KMS-11 (cell line): ENCODE results near the gene PKHD1.

Source experiments
- H2AFZ ChIP-seq: fragments of 200-600 bp; sonication (generic); 2 replicates; pipeline ENCODE4 v1.6.1; 2016; ENCODE audit warnings: antibody characterized with exemption, mixed run types, low read depth
- H3K27ac ChIP-seq: fragments of 200-600 bp; sonication (generic); 2 replicates; pipeline ENCODE4 v1.6.1; 2016; ENCODE audit warnings: mild to moderate bottlenecking, mixed run types
- H3K27me3 ChIP-seq: fragments of 200-600 bp; sonication (generic); 2 replicates; pipeline ENCODE4 v1.6.1; 2017; ENCODE audit warnings: mild to moderate bottlenecking, low read depth, mixed run types, moderate library complexity; ENCODE audit not compliant: insufficient read depth
- H3K36me3 ChIP-seq: fragments of 200-600 bp; sonication (generic); 2 replicates; pipeline ENCODE4 v1.6.1; 2017; ENCODE audit warnings: mild to moderate bottlenecking, mixed run types; ENCODE audit not compliant: insufficient read depth
- H3K4me1 ChIP-seq: fragments of 200-600 bp; sonication (generic); 2 replicates; pipeline ENCODE4 v1.6.1; 2016; ENCODE audit warnings: mild to moderate bottlenecking, low read depth, mixed run types; ENCODE audit not compliant: poor library complexity, severe bottlenecking
- H3K4me2 ChIP-seq: fragments of 200-600 bp; sonication (generic); 2 replicates; pipeline ENCODE4 v1.7.0; 2016; ENCODE audit warnings: mild to moderate bottlenecking, mixed run types
- H3K4me3 ChIP-seq: fragments of 200-600 bp; sonication (generic); IDR thresholded peaks from 2 replicates; pipeline ENCODE4 v1.6.1; 2017; ENCODE audit warnings: low read depth, low read length, mixed read lengths; ENCODE audit not compliant: insufficient read depth
- H3K79me2 ChIP-seq: fragments of 200-600 bp; sonication (generic); 2 replicates; pipeline ENCODE4 v1.6.1; 2016; ENCODE audit warnings: low read depth, mixed run types; ENCODE audit not compliant: insufficient read depth
- H3K9ac ChIP-seq: fragments of 200-600 bp; sonication (generic); 2 replicates; pipeline ENCODE4 v1.6.1; 2016; ENCODE audit warnings: mild to moderate bottlenecking, mixed run types
- H4K20me1 ChIP-seq: fragments of 200-600 bp; sonication (generic); 2 replicates; pipeline ENCODE4 v1.6.1; 2016; ENCODE audit warnings: mild to moderate bottlenecking, mixed run types; ENCODE audit not compliant: insufficient read depth
- TF ChIP-seq, protein P1 (sequence below): fragments of 200-600 bp; sonication (generic); conservative IDR thresholded peaks from 2 replicates; pipeline ENCODE4 v1.6.1; 2017; ENCODE audit warnings: low read depth, mild to moderate bottlenecking, antibody characterized with exemption, low read length, moderate library complexity, mixed read lengths

The PKHD1 gene

DNA sequence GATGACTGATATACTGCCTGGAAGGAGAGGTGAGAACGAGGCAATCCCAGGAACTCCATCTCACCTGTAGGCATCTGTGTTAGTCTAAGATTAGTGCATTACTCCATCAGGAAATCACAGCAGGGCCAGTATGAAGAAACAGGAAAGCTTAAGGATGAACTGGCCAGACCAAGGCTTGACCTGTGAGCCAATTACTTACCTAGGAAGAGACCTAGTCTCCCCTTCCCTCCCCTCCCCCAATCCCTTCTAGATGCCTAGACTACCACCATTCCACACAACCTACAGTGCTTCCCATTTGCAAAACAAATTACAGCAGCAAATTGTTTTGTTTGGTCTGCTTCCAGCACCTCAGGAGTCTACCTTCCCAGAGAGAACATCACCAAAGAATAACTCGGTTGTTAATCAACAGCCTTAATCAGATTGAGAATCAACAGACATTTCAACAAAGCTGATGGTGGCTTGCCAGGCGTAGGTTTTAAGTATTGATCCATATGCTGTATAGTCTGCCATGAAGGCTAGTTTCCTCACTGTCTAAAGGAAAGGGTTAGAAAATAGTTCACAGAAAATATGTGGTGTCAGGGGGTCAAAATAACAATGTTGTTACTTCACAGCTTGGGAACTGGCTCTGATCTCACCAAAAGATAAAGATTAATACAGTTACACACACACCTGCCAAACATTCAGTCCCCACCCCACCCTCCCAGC lies 10.1 kb downstream of the PKHD1 start:
- TF ChIP-seq, protein P1, sequence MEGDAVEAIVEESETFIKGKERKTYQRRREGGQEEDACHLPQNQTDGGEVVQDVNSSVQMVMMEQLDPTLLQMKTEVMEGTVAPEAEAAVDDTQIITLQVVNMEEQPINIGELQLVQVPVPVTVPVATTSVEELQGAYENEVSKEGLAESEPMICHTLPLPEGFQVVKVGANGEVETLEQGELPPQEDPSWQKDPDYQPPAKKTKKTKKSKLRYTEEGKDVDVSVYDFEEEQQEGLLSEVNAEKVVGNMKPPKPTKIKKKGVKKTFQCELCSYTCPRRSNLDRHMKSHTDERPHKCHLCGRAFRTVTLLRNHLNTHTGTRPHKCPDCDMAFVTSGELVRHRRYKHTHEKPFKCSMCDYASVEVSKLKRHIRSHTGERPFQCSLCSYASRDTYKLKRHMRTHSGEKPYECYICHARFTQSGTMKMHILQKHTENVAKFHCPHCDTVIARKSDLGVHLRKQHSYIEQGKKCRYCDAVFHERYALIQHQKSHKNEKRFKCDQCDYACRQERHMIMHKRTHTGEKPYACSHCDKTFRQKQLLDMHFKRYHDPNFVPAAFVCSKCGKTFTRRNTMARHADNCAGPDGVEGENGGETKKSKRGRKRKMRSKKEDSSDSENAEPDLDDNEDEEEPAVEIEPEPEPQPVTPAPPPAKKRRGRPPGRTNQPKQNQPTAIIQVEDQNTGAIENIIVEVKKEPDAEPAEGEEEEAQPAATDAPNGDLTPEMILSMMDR, result no peak
- Histone ChIP-seq H3K36me3 (no peaks in the 10 kb centered on the region), H4K20me1 (no peaks in the 10 kb centered on the region), H3K27ac (no peak overlapping the region), H3K27me3 (no peaks in the 10 kb centered on the region), H3K4me3 (no peak overlapping the region), H2AFZ (no peak overlapping the region), H3K79me2 (no peaks in the 10 kb centered on the region), H3K4me2 (no peak overlapping the region), H3K4me1 (no peaks in the 10 kb centered on the region), H3K9ac (no peak overlapping the region)

- Histone ChIP-seq H3K4me2 (no peak overlapping the region), H2AFZ (no peak overlapping the region), H3K79me2 (no peaks in the 10 kb centered on the region), H3K4me1 (no peaks in the 10 kb centered on the region), H4K20me1 (no peaks in the 10 kb centered on the region), H3K9ac (no peak overlapping the region), H3K27ac (no peak overlapping the region), H3K36me3 (no peaks in the 10 kb centered on the region), H3K27me3 (no peaks in the 10 kb centered on the region), H3K4me3 (no peak overlapping the region)
- TF ChIP-seq, protein P1, result no peak
Observed at GRCh38 chr6:52076791-52077179, 10.6 kb downstream of the PKHD1 start.

DNA sequence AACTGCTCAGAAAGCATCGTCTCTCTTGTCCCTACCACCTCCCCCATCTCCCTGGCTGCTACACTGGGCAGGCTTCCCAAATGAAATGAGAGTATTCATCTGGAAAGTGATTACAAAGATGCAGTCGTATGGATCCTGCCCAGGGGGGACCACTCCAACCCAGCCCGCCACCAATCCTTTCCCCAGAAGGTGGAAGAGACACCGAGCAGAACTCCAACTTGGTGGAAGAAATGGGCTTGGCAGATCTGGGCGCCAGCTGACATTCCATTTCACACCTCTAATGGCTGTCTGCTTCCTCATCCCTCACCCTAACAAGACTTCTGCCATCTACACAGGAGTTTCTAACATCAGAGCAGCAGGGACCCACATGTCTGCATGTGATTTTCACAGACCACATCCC lies 12.7 kb downstream of the PKHD1 start:
- no peak overlapping the region for H3K4me2 ChIP-seq
- no peaks in the 10 kb centered on the region for H4K20me1 ChIP-seq
- H3K36me3 ChIP-seq, result no peaks in the 10 kb centered on the region
- no peak overlapping the region for H2AFZ ChIP-seq
- no peak overlapping the region for H3K27ac ChIP-seq
- H3K9ac ChIP-seq, result no peak overlapping the region
- TF ChIP-seq, protein P1, result no peak
- H3K4me3 ChIP-seq, result no peak overlapping the region
- H3K27me3 ChIP-seq, result no peaks in the 10 kb centered on the region
- H3K4me1 ChIP-seq, result no peaks in the 10 kb centered on the region
- no peaks in the 10 kb centered on the region for H3K79me2 ChIP-seq

GRCh38 chr6:52074155-52074554 lies 13.3 kb downstream of the PKHD1 start:
- no peaks in the 10 kb centered on the region for H3K27me3 ChIP-seq
- H3K36me3 ChIP-seq, result no peaks in the 10 kb centered on the region
- H3K79me2 ChIP-seq, result no peaks in the 10 kb centered on the region
- no peak overlapping the region for H3K4me2 ChIP-seq
- no peaks in the 10 kb centered on the region for H3K4me1 ChIP-seq
- H3K4me3 ChIP-seq, result no peak overlapping the region
- no peak overlapping the region for H2AFZ ChIP-seq
- TF ChIP-seq, protein P1, result no peak
- H3K27ac ChIP-seq, result no peak overlapping the region
- no peaks in the 10 kb centered on the region for H4K20me1 ChIP-seq
- no peak overlapping the region for H3K9ac ChIP-seq
